GM19351 (cell line): ENCODE data around the gene VTCN1.
"Not testable (repeated sequence)": the region's sequence is repeated elsewhere in the genome, so short reads cannot be mapped to it uniquely, and the experiment has no call there.

Experiments
- ATAC-seq: cut with Tn5 transposase; IDR thresholded peaks from one replicate; pipeline ENCODE4 v1.9.1; 2021; ENCODE audit warnings: mild to moderate bottlenecking, moderate library complexity; ENCODE audit not compliant: unreplicated experiment

The VTCN1 gene

GRCh38 chr1:117128323-117129079 lies 82.2 kb downstream of the VTCN1 start:
- no peak for ATAC-seq

DNA sequence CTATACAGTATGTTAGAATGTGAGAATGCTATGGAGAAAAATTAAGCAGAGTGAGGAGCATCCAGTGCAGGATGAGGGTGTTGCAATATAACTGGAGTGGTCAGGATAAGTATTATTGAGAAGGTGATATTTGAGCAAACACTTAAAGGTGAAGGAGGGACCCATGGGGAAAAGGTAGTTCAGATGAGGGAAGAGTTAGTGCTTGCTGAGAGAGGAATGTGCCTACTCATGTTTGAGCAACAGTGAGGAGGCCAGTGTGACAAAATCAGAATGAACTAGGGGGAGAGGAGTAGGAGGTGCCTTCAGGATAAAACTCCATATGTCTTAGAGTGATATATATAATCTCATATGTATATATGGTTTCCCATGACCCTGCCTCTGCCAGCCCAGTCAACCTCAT lies 82.9 kb downstream of the VTCN1 start:
- ATAC-seq = no peak

GRCh38 chr1:117124661-117125060 lies 86.1 kb downstream of the VTCN1 start:
- no peak for ATAC-seq

- no peak for ATAC-seq
Measured at GRCh38 chr1:117123274-117123673, 87.5 kb downstream of the VTCN1 start.

DNA sequence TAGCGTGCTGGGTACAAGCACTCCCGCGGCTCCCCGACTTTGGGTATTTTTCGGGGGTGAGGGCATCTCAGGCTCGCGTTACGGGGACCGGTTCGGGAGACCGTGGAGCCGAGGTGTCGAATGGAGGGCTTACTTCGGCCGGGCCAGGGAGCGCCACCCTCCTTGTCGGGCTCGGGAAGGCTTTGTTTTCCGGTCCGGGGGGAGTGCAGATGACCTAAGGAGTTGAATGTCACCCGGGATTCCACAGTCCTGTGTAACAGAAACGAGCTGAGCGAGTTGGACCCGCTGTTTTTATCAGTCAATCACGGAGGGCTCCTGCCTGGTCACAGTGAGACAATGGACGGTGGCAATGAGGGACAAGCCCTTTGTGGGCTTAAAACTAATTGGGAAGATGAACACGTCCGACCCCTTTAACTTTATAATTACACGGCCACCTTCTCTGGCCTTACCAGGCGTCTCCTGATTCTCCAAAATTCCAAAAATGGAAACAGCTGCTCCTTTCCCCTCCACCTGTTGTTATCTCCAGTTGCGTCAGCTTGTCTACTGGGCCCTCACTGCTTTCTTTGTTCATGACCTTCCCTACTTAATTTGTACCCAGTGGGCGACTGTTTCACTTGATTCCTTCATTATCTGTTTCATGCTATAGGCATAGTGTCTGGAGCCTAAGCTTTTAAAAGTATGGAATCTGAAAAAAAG lies 88.2 kb downstream of the VTCN1 start:
- no peak for ATAC-seq

- ATAC-seq = peak; percentile 87
Measured at GRCh38 chr1:117121589-117122329, 89.0 kb downstream of the VTCN1 start, which contains the start of gene TRIM45. Gene TRIM45, minus strand, starts transcription at chr1:117121749. Its CDS starts 548 bp downstream, at chr1:117121201.

DNA sequence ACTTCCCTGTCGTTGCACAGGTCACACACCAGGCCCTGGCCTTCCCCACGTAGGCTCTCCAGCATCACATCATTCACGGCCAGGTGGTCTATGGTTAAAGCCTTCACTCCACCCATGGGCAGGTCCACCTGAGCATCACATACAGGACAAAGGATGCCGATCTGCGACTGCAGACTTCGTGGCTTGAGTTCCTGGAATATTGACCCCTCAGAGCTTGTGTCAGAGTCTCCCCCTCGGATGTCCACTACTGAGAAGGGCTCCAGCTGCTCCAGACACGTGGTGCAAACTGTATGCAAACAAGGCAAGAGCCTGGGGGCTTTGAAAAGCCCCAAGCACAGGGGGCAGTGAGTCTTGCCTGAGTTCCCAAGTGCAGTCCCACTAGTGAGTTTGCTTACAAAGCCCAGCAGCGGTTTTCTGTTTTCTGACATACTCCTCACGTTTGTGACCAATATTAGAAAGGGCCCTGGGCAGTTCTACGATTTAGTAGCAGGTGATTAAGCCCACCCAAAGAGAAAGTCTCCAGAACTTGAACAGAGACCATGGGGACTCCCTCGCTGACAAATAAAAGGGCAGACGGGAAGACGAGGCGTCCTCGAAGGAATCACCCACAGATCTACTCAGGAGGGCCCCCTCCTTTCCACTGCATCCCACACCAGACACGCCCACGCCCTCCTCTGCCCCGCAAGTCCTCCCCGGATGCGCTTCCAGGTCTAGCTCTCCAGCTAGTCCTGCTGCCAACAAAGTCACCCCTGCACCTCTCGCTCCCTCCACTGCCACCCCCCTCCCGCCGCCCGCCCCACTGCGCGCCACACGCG lies 89.7 kb downstream of the VTCN1 start:
- peak; percentile 5 for ATAC-seq

GRCh38 chr1:117119144-117119543 lies 91.6 kb downstream of the VTCN1 start:
- ATAC-seq = not testable (repeated sequence)

GRCh38 chr1:117118137-117118536 lies 92.6 kb downstream of the VTCN1 start:
- ATAC-seq = no peak

DNA sequence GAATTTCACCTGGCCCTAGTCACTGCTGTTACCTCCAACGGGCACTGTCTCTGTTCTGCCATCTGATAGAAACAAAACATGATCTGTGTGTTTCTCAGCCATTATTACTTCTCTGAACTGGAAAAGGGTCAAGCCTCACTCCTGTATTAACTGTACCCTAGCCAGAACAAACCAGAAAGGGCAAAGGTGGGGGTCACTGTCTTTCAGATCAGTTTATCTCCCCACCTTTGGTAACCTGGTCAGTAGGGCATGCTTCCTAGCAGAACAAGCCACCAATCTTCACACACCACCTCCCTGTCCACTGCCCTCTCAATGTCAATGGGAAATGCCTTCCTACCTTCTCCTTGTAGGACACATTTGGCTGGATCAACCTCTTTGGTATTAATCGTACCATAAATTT lies 93.0 kb downstream of the VTCN1 start:
- no peak for ATAC-seq

DNA sequence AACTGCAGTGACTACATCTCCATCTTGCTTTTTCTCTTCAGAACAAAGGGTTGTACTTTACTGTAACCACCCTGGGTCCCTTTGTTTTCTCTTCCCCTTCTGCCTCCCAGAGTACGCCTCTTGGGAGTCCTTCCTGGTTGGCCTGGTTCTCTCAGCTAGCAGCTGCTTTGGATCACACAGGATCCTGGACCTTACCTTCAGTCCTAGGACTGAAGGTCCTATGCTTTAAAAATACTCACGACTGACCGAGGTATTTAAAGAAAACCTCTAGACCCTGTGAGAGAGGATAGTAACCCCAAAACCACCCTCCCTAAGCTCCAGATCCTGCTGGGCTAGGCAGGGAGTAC lies 94.0 kb downstream of the VTCN1 start:
- no peak for ATAC-seq

- ATAC-seq = no peak
Measured at GRCh38 chr1:117116090-117116783, 94.5 kb downstream of the VTCN1 start.

DNA sequence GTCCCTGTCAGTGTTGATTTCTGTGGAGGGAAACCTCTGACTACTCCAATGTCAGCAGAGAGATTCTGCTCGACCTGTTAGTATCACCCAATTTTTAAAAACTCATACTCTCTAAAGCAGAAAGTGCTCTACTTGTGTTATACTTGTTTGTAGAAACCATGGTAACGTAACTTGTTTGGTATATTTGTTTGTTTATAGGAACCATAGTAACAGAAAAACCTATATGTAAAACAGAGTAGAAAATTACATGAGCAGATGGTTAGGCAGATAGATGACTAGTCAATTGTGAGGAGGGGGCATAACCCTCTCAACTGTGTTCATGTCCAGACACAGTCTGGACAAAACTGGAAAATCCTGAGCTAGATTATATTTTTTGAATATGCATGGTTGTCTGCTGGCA lies 95.8 kb downstream of the VTCN1 start:
- no peak for ATAC-seq

GRCh38 chr1:117113199-117113598 lies 97.5 kb downstream of the VTCN1 start:
- no peak for ATAC-seq

- ATAC-seq = no peak
Measured at GRCh38 chr1:117112047-117112717, 98.5 kb downstream of the VTCN1 start.

DNA sequence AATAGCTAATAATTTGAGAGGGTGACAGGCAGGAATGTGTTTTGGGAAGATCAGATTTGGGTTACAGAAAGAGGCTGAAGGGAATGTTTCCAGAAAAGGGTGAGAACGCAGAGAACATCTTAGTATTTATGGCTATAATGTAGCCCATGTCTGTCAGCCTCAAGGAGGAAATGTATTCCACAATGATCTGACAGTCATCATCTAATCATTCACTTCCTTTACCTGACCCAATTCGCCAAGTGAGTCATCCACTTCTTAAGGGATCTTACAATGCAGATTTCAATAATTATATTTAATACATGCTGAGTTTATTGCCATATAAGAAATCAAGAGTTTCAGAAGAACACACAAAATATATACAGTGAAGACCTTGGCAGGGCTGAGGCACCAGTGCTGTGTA lies 100.0 kb downstream of the VTCN1 start:
- no peak for ATAC-seq

DNA sequence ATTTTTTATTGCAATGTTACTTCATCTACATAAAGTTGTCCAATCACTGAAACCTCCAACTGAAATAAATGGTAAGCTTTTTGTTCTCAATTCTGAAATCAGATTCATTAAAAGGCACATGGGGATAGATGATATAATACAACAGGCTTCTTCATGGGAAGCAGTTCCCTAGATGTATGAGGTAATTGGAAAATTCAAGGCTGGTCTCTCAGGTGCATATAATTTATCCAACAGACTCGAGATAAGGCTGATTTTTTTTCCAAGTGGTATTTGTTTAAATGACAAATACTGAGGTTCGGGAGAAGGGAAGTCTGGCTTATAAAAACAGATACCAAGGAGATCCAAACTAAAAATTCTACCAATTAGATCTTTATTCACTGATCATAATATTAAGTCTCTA lies 103.4 kb downstream of the VTCN1 start:
- ATAC-seq = no peak

DNA sequence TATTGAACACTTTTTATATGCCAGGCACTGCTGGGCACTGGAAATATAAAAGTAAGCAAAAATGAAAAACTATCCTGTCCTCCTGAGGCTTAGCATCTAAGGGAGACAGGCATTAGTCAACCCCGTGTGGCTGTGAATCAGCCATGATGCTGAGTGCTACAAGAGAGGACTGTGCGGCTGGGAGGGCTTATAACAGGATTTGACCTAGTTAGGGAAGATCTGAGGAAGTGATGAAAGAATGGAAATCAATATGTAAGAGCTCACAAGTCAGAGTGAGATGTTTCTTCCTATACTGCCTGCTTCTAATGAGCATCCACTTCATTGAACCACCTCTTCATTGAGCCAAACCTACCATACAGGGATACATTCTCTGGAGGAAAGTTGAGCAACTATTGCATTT lies 104.2 kb downstream of the VTCN1 start:
- ATAC-seq = no peak

DNA sequence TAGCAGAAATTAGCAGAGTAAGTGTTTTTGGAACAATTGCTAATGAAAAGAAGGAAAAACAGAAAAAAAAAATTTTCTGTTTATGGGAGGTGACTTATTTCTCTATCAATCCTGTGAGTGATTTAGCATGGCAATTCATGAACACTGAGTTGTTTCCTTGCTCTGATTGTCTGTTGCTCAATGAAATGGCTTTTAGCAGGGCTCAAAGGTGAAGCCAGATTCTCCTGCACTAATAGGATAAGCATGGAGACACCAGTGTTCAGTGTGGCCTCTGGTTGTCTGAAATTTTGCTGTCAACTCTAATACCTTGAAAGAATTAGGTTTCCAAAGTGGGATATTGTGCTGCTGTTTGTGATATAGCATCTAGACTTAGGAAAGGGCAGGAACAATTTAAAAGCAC lies 105.0 kb downstream of the VTCN1 start:
- no peak for ATAC-seq

- ATAC-seq = no peak
Measured at GRCh38 chr1:117104986-117105385, 105.7 kb downstream of the VTCN1 start.
